ENCODE data around the gene MARVELD1. TPM values are rescaled to one million over a fixed set of nuclear protein-coding genes. Genes with fewer than 3 reads are reported as not detected.

The MARVELD1 gene
- total RNA-seq, 1 donor from 2014 or later, result 143 TPM

DNA sequence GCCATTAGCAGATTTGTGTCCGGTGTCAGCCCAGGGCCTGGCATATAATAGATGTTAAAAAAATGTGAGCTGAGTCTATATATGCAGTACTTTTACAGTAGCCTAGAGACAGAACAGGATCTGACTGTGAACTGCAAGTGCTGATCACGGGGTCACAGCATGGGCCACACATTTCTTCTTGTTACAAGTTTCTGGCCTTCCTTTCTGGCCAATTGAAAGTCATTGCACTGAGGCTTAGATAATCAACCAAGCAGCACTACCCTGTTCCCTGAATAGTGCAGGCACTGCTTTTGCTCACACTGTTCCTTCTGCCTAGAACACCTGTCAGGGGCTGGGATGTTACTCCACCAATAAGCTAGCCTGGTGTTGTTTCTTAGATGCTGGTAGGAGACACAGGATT is 5.4 kb upstream of the MARVELD1 start:
- Mint-ChIP-seq H3K36me3 (ENCODE audit: low read depth) (no peaks in the 10 kb centered on the region), H3K27ac (ENCODE audit: unreplicated experiment) (peak overlapping the region; percentile 32), H3K9me3 (ENCODE audit: low read depth) (peaks cover 2% of the 10 kb centered on the region), H3K27me3 (ENCODE audit: low read depth) (no peaks in the 10 kb centered on the region), H3K4me1 (ENCODE audit: low read depth) (peaks cover 36% of the 10 kb centered on the region), H3K4me3 (ENCODE audit: unreplicated experiment) (no peak overlapping the region)
- TF ChIP-seq, protein P1, sequence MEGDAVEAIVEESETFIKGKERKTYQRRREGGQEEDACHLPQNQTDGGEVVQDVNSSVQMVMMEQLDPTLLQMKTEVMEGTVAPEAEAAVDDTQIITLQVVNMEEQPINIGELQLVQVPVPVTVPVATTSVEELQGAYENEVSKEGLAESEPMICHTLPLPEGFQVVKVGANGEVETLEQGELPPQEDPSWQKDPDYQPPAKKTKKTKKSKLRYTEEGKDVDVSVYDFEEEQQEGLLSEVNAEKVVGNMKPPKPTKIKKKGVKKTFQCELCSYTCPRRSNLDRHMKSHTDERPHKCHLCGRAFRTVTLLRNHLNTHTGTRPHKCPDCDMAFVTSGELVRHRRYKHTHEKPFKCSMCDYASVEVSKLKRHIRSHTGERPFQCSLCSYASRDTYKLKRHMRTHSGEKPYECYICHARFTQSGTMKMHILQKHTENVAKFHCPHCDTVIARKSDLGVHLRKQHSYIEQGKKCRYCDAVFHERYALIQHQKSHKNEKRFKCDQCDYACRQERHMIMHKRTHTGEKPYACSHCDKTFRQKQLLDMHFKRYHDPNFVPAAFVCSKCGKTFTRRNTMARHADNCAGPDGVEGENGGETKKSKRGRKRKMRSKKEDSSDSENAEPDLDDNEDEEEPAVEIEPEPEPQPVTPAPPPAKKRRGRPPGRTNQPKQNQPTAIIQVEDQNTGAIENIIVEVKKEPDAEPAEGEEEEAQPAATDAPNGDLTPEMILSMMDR (IDR thresholded peaks at IDR 0.05), result no peak
- no peak for DNase-seq (ENCODE audit: low spot score)

GRCh38 chr10:97708976-97709946 is 4.3 kb upstream of the MARVELD1 start:
- no peaks in the 10 kb centered on the region for H3K36me3 Mint-ChIP-seq (ENCODE audit: low read depth)
- peak overlapping the region; percentile 77 for H3K27ac Mint-ChIP-seq (ENCODE audit: unreplicated experiment)
- peak; percentile 58 for DNase-seq (ENCODE audit: low spot score)
- TF ChIP-seq, protein P1 (IDR thresholded peaks at IDR 0.05), result peak; percentile 92
- H3K4me3 Mint-ChIP-seq (ENCODE audit: unreplicated experiment), result peak overlapping the region; percentile 17
- peaks cover 38% of the 10 kb centered on the region for H3K4me1 Mint-ChIP-seq (ENCODE audit: low read depth)
- peaks cover 2% of the 10 kb centered on the region for H3K9me3 Mint-ChIP-seq (ENCODE audit: low read depth)
- no peaks in the 10 kb centered on the region for H3K27me3 Mint-ChIP-seq (ENCODE audit: low read depth)

DNA sequence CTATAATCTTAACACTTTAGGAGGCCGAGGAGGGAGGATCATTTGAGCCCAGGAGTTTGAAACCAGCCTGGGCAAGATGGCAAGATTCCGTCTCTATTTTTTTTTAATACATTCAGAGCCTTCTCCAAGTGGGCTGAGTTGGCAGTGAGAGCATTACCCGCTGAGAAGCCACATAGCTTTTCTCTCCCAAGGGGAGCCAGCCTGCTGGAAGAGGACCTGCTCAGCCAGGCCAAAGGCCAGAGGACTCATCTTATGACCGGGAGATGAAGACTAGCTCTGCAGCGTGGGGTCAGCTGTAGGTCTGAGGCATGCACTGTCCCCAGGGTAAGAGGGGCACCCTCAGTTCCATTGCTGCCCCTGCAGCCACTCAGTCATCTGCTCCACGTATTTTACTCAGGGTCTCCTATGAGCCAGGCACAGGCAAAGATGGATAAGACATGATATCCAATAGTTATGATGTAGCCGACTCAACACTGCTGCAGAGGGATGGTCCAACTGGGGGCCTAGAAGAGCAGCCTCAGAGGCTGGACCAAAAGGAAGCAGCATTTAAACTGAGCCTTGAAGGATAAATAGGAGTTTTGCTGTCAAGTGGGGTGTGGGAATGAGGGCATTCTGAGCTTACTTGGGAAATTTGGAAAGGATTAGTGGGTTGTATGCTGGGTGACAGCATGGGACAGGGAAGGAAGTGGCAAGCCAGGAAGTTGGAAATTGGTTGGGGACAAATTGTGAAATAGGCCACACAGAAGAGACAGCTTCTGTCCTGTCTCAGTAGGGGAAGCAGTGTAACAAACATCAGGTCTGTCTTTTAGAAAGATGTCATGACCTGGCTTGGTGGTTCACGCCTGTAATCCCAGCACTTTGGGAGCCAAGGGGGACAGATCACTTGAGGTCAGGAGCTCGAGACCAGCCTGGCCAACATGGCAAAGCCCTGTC is 1.6 kb upstream of the MARVELD1 start:
- Mint-ChIP-seq H3K9me3 (ENCODE audit: low read depth) (peaks cover 2% of the 10 kb centered on the region), H3K36me3 (ENCODE audit: low read depth) (peaks cover 5% of the 10 kb centered on the region), H3K4me1 (ENCODE audit: low read depth) (peaks cover 58% of the 10 kb centered on the region), H3K4me3 (ENCODE audit: unreplicated experiment) (peak overlapping the region; percentile 41), H3K27ac (ENCODE audit: unreplicated experiment) (peak overlapping the region; percentile 85), H3K27me3 (ENCODE audit: low read depth) (no peaks in the 10 kb centered on the region)
- TF ChIP-seq, protein P1 (IDR thresholded peaks at IDR 0.05), result no peak
- DNase-seq (ENCODE audit: low spot score), result no peak

DNA sequence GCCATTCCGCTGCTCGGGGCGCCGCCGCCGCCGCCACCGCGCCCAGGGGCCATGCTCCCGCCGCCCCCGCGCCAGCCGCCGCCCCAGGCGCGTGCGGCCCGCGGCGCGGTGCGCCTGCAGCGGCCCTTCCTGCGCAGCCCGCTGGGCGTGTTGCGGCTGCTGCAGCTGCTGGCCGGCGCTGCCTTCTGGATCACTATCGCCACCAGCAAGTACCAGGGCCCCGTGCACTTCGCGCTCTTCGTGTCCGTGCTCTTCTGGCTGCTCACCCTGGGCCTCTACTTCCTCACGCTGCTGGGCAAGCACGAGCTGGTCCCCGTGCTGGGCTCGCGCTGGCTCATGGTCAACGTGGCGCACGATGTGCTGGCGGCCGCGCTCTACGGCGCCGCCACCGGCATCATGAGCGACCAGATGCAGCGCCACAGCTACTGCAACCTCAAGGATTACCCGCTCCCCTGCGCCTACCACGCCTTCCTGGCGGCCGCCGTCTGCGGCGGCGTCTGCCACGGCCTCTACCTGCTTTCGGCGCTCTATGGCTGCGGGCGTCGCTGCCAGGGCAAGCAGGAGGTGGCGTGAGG is 383 bp downstream of the MARVELD1 start:
- peaks cover 21% of the 10 kb centered on the region for H3K36me3 Mint-ChIP-seq (ENCODE audit: low read depth)
- peaks cover 69% of the 10 kb centered on the region for H3K4me1 Mint-ChIP-seq (ENCODE audit: low read depth)
- H3K27me3 Mint-ChIP-seq (ENCODE audit: low read depth), result no peaks in the 10 kb centered on the region
- TF ChIP-seq, protein P1 (IDR thresholded peaks at IDR 0.05), result peak; percentile 59
- H3K4me3 Mint-ChIP-seq (ENCODE audit: unreplicated experiment), result peak overlapping the region; percentile 99
- peak overlapping the region; percentile 98 for H3K27ac Mint-ChIP-seq (ENCODE audit: unreplicated experiment)
- H3K9me3 Mint-ChIP-seq (ENCODE audit: low read depth), result peaks cover 2% of the 10 kb centered on the region
- DNase-seq (ENCODE audit: low spot score), result no peak

All from chondrocyte (in vitro differentiated cells).